Colonic mucosa (tissue), 4 donors: ENCODE measurements around the gene CNST. TPM values are rescaled to one million over a fixed set of nuclear protein-coding genes. Genes with fewer than 3 reads are reported as not detected.
"Not testable (repeated sequence)": the region's sequence is repeated elsewhere in the genome, so short reads cannot be mapped to it uniquely, and the experiment has no call there.

Source experiments
- DNase-seq: peaks from one replicate; pipeline ENCODE4 v3.0.0-alpha.2; 2020
- H3K27ac ChIP-seq: fragments of 200-600 bp; one replicate; pipeline ENCODE4 v1.8.0; 2021
- H3K27me3 ChIP-seq: fragments of 200-600 bp; one replicate; pipeline ENCODE4 v1.8.0; 2021
- H3K36me3 ChIP-seq: fragments of 200-600 bp; one replicate; pipeline ENCODE4 v1.8.0; 2021
- H3K4me1 ChIP-seq: fragments of 200-600 bp; one replicate; pipeline ENCODE4 v1.8.0; 2021; ENCODE audit warnings: mild to moderate bottlenecking
- H3K4me3 ChIP-seq: fragments of 200-600 bp; one replicate; pipeline ENCODE4 v1.8.0; 2021
- H3K9ac ChIP-seq, 2 donors: one replicate each; pipeline ENCODE4 v1.7.0; 2013; ENCODE audit warnings: control low read depth in 2 of 2, low read depth in 2 of 2, low read length in 2 of 2
- H3K9me3 ChIP-seq: fragments of 200-600 bp; one replicate; pipeline ENCODE4 v1.8.0; 2021
- CTCF ChIP-seq: fragments of 200-600 bp; IDR thresholded peaks from one replicate; pipeline ENCODE4 v1.8.0; 2022; ENCODE audit warnings: antibody characterized with exemption, mild to moderate bottlenecking
- intact Hi-C: fragments of 100-400 bp; cut with DNase I; formaldehyde crosslinking; loops from one replicate; pipeline ENCODE4 v1.14.1; 2022
- total RNA-seq, 2 donors: library from RNA; stranded (reverse); fragmentation: NEBNext Ultra II Directional in 1 of 2; extraction: Animal tissue kit (Norgen Biotek cat#: 25700) in 1 of 2; gene quantifications; one replicate each; pipeline ENCODE4 v1.2.1, GENCODE V29; 2021
- donor health status: healthy.
- donor health status: DM: no; HTN: no; CAD: no.
- donor health status: DM: no; HTN: no; CAD: no.

The CNST gene
- total RNA-seq, 2 donors from 2014 or later = 20.9 to 43.1 TPM

GRCh38 chr1:246705368-246705767, 139.1 kb downstream of the CNST start:
- Histone ChIP-seq H3K4me1 (no peaks in the 10 kb centered on the region), H3K9me3 (no peaks in the 10 kb centered on the region), H3K36me3 (no peaks in the 10 kb centered on the region), H3K9ac (no peak overlapping the region), H3K27ac (no peak overlapping the region), H3K4me3 (no peak overlapping the region), H3K27me3 (no peaks in the 10 kb centered on the region)
- intact Hi-C loops = no loop called here
- no peak for DNase-seq
- no peak for TF ChIP-seq CTCF

DNA sequence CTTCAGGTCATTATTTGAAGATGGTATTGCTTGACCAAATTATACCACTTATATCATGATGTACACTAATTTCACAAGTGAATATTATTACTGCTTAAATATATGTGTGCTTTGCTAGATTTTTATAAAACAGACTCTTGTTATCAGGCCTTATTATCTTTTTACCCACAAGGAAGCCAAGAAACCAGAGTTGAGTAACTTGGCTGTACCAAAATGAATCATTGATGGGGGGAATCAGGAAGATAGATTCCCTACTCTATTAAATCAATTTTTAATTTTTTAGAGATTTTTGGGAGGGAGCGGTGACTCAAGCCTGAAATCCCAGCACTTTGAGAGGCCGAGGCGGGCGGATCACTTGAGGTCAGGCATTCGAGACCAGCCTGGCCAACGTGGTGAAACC, 141.9 kb downstream of the CNST start:
- H3K4me3 ChIP-seq = no peak overlapping the region

DNA sequence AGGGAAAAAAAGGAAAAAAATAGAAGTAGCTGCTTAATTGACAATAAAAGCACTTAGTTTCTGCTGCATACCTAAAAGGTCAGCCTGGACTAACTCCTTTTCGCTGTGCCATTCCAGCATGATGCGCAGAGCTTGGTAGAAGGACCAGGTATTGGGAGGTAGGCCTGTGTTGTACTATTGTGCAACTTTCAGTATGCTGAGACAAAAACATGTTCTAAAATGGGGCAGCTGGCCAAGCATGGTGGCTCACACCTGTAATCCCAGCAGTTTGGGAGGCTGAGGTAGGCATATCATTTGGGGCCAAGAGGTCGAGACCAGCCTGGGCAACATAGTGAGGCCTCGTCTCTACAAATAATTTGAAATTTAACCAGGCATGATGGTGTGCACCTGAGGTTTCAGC, 142.9 kb downstream of the CNST start:
- Histone ChIP-seq H3K9ac (peak overlapping the region in 1 of 2 donors; percentile 44), H3K27me3 (no peaks in the 10 kb centered on the region), H3K9me3 (no peaks in the 10 kb centered on the region), H3K4me3 (no peak overlapping the region), H3K27ac (peak overlapping the region; percentile 30), H3K36me3 (no peaks in the 10 kb centered on the region), H3K4me1 (no peaks in the 10 kb centered on the region)
- intact Hi-C loops = no loop called here
- no peak for DNase-seq
- no peak for TF ChIP-seq CTCF

More for the DNA sequence above, 141.9 kb downstream of the CNST start:
- no peak for TF ChIP-seq CTCF
- Histone ChIP-seq H3K27ac (peak overlapping the region; percentile 8), H3K4me1 (no peaks in the 10 kb centered on the region), H3K9ac (no peak overlapping the region), H3K27me3 (no peaks in the 10 kb centered on the region), H3K9me3 (no peaks in the 10 kb centered on the region), H3K36me3 (no peaks in the 10 kb centered on the region)
- no peak for DNase-seq
- intact Hi-C loops = no loop called here

GRCh38 chr1:246709835-246710234, 143.6 kb downstream of the CNST start:
- peak; percentile 66 for DNase-seq
- Histone ChIP-seq H3K9ac (peak overlapping the region in 1 of 2 donors; percentile 28), H3K36me3 (no peaks in the 10 kb centered on the region), H3K9me3 (no peaks in the 10 kb centered on the region), H3K27me3 (no peaks in the 10 kb centered on the region), H3K27ac (peak overlapping the region; percentile 30), H3K4me3 (no peak overlapping the region), H3K4me1 (no peaks in the 10 kb centered on the region)
- TF ChIP-seq CTCF = no peak
- intact Hi-C loops = no loop called here

- no peaks in the 10 kb centered on the region for H3K4me1 ChIP-seq
- H3K36me3 ChIP-seq = no peaks in the 10 kb centered on the region
- no peak for DNase-seq
- H3K9ac ChIP-seq = no peak overlapping the region
- no peaks in the 10 kb centered on the region for H3K9me3 ChIP-seq
- intact Hi-C loops = no loop called here
- H3K27ac ChIP-seq = no peak overlapping the region
- H3K27me3 ChIP-seq = no peaks in the 10 kb centered on the region
- TF ChIP-seq CTCF = no peak
- H3K4me3 ChIP-seq = no peak overlapping the region
Observed at GRCh38 chr1:246711548-246712003, 145.3 kb downstream of the CNST start.

DNA sequence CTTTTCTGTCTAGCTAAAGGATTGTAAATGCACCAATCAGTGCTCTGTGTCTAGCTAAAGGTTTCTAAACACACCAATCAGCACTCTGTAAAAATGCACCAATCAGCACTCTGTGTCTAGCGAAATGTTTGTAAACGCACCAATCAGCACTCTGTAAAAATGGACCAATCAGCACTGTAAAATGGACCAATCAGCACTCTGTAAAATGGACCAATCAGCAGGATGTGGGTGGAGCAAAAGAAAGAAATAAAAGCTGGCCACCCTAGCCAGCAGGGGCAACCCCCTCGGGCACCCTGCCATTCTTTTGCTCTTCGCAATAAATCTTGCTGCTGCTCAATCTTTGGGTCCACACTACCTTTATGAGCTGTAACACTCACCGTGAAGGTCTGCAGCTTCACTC, 146.2 kb downstream of the CNST start:
- H3K9me3 ChIP-seq, H3K9ac ChIP-seq, H3K27me3 ChIP-seq, DNase-seq, H3K36me3 ChIP-seq, H3K27ac ChIP-seq, H3K4me3 ChIP-seq, H3K4me1 ChIP-seq, intact Hi-C loops: not testable (repeated sequence)

Other genes starting within 250 kb of the CNST start
- gene SMYD3, start 59.2 kb upstream of the CNST start, total RNA-seq = 10 to 100 TPM; 16.2 to 16.4 TPM
- gene TFB2M, start 195 bp upstream of the CNST start, total RNA-seq = 10 to 100 TPM; 11.3 to 14.0 TPM
- gene SCCPDH, start 158.0 kb downstream of the CNST start, total RNA-seq = 10 to 100 TPM; 29.9 to 40.1 TPM